Panc1 (cell line): Measurements from ENCODE around the gene PIWIL4. TPM values are rescaled to one million over a fixed set of nuclear protein-coding genes. Genes with fewer than 3 reads are reported as not detected.

ENCODE experiments used
- ATAC-seq: fragments of 200-7000 bp; cut with Tn5 transposase; 2 replicates; pipeline ENCODE4 v1.9.1; 2020; ENCODE audit warnings: mild to moderate bottlenecking, moderate library complexity
- BruUV-seq: library from RNA; stranded (reverse); fragments of 400-500 nt; replicated peaks from 2 replicates; lab custom pipeline; 2021; lab: Mats Ljungman, UMichigan
- CTCF ChIA-PET: fragments of 300-600 bp; sonication (Branson Sonifier 250); formaldehyde crosslinking; loops from one replicate; lab custom pipeline; 2022; ENCODE audit warnings: antibody characterized with exemption; lab: Charles Lee
- POLR2A ChIA-PET: fragments of 300-600 bp; sonication (Branson Sonifier 250); formaldehyde crosslinking; loops from one replicate; lab custom pipeline; 2022; ENCODE audit warnings: antibody characterized with exemption; lab: Charles Lee
- DNase-seq: peaks from one replicate; pipeline ENCODE4 v3.0.0-alpha.2; 2010; ENCODE audit warnings: low read depth, low spot score
- H3K27ac ChIP-seq: 2 replicates; pipeline ENCODE4 v1.5.1; 2011; ENCODE audit warnings: mild to moderate bottlenecking, low read length, inconsistent platforms
- H3K27me3 ChIP-seq: fragments of 200-500 bp; sonication (Bioruptor generic); 2 replicates; pipeline ENCODE4 v1.6.0; 2014; ENCODE audit warnings: low read length, inconsistent platforms; ENCODE audit not compliant: control insufficient read depth, insufficient read depth
- H3K36me3 ChIP-seq: fragments of 200-500 bp; sonication (Bioruptor generic); 2 replicates; pipeline ENCODE4 v1.5.1; 2014; ENCODE audit warnings: inconsistent platforms, mild to moderate bottlenecking, low read length, moderate library complexity; ENCODE audit not compliant: control insufficient read depth, insufficient read depth
- H3K4me1 ChIP-seq: 2 replicates; pipeline ENCODE4 v1.5.1; 2011; ENCODE audit warnings: inconsistent platforms, mild to moderate bottlenecking, low read length, moderate library complexity; ENCODE audit not compliant: control insufficient read depth, insufficient read depth
- H3K4me3 ChIP-seq, 2 experiments: 2 replicates each; pipeline ENCODE4 v1.5.1; 2011 to 2012; ENCODE audit warnings: low read depth in 2 of 2, low read length in 2 of 2, mild to moderate bottlenecking in 2 of 2, inconsistent platforms in 1 of 2, moderate library complexity in 1 of 2
- H3K9me3 ChIP-seq: fragments of 200-500 bp; sonication (Bioruptor generic); 2 replicates; pipeline ENCODE4 v1.5.1; 2014; ENCODE audit warnings: low read depth, mild to moderate bottlenecking, inconsistent platforms, low read length, moderate library complexity; ENCODE audit not compliant: control insufficient read depth, insufficient read depth
- POLR2AphosphoS5 ChIP-seq: IDR thresholded peaks from 2 replicates; pipeline ENCODE4 v1.6.1; 2012; ENCODE audit warnings: mild to moderate bottlenecking, low read depth, low read length, moderate library complexity
- REST ChIP-seq, 2 experiments: IDR thresholded peaks; 2 replicates each; pipeline ENCODE4 v1.6.1; 2011 to 2012; ENCODE audit warnings: low read depth in 2 of 2, control low read depth in 1 of 2, low read length in 1 of 2, mild to moderate bottlenecking in 1 of 2, moderate library complexity in 1 of 2; ENCODE audit not compliant: insufficient read depth in 1 of 2
- SIN3A ChIP-seq: IDR thresholded peaks from 2 replicates; pipeline ENCODE4 v1.6.1; 2012; ENCODE audit warnings: low read depth, mild to moderate bottlenecking, low read length, moderate library complexity, borderline replicate concordance; ENCODE audit not compliant: insufficient read depth
- TCF7L2 ChIP-seq: IDR thresholded peaks from 2 replicates; pipeline ENCODE4 v1.6.1; 2011; ENCODE audit warnings: mild to moderate bottlenecking, low read depth, low read length, inconsistent platforms
- in situ Hi-C: cut with HindIII; loops from 2 replicates; pipeline ENCODE4 v1.10.0; 2016; ENCODE audit warnings: low sequenced_read_pairs, low pct_unique_long_range_greater_than_20kb
- intact Hi-C: fragments of 100-400 bp; cut with micrococcal nuclease; formaldehyde crosslinking; loops from one replicate; pipeline ENCODE4 v1.10.0; 2022; ENCODE audit not compliant: unreplicated experiment
- total RNA-seq: library from RNA; stranded (reverse); gene quantifications from one replicate; pipeline ENCODE4 v1.2.1, GENCODE V29; 2021; ENCODE audit not compliant: unreplicated experiment
- TF ChIP-seq, protein P1 (sequence below): fragments of 450-650 bp; IDR thresholded peaks from 2 replicates; pipeline ENCODE4 v1.5.1; 2017; ENCODE audit warnings: mild to moderate bottlenecking

Gene PIWIL4
- total RNA-seq, 1 experiment from 2014 or later: 2.1 TPM

DNA sequence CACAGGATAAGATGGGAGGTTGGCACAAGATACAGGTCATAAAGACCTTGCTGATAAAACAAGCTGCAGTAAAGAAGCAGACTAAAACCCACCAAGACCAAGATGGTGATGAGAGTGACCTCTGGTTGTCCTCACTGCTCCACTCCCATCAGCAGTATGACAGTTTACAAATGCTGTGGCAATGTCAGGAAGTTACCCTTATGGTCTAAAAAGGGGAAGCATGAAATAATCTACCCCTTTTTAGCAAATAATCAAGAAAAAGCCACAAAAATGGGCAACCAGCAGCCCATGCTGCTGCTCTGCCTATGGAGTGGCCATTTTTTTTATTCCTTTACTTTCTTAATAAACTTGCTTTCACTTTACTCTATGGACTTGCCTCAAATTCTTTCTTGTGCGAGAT is 8.7 kb upstream of the PIWIL4 start:
- TF ChIP-seq SIN3A (no peak), REST (IDR thresholded peaks at IDR 0.05; ENCODE audit: insufficient read depth in 1 of 2, low read depth in 2 of 2, low read length in 1 of 2) (no peak), TCF7L2 (no peak), POLR2AphosphoS5 (no peak)
- Histone ChIP-seq H3K27ac (no peak overlapping the region), H3K4me3 (no peak overlapping the region), H3K36me3 (no peaks in the 10 kb centered on the region), H3K9me3 (no peaks in the 10 kb centered on the region), H3K27me3 (no peaks in the 10 kb centered on the region), H3K4me1 (peaks cover under 1% of the 10 kb centered on the region; the same call in 1 of the 2 replicates)
- intact Hi-C loops (no loop called here), in situ Hi-C loops (no loop called here)
- ATAC-seq (no peak), DNase-seq (no peak)
- no TSS peak for BruUV-seq
- POLR2A ChIA-PET: no interaction called here
- CTCF ChIA-PET: no interaction called here

DNA sequence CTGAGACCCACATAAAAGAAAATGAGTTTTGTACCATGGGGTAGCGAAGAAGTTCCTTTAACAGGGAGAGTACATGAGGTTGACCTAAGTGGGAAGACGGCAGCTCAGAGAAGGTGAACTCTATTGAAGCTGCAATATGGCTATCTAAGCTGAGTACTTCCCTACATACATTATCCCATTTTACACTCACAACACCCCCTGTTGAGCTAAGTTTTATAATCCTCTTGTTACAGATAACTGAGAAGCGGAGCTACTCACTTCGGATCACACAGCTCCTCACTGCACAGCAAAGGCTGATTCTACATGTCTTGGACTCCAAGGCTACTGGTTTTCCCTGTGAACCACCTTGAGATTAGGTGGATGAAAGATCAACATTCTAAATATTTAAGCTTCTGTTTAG is 8.2 kb upstream of the PIWIL4 start:
- POLR2A ChIA-PET: no interaction called here
- in situ Hi-C loops (no loop called here), intact Hi-C loops (no loop called here)
- Histone ChIP-seq H3K4me3 (no peak overlapping the region), H3K27ac (no peak overlapping the region), H3K27me3 (no peaks in the 10 kb centered on the region), H3K36me3 (no peaks in the 10 kb centered on the region), H3K9me3 (no peaks in the 10 kb centered on the region), H3K4me1 (peaks cover 5% of the 10 kb centered on the region; the same call in 1 of the 2 replicates)
- ATAC-seq: no peak
- no peak for TF ChIP-seq POLR2AphosphoS5
- TF ChIP-seq REST (IDR thresholded peaks at IDR 0.05; ENCODE audit: insufficient read depth in 1 of 2, low read depth in 2 of 2, low read length in 1 of 2): no peak
- TF ChIP-seq TCF7L2: no peak
- TF ChIP-seq, protein P1, sequence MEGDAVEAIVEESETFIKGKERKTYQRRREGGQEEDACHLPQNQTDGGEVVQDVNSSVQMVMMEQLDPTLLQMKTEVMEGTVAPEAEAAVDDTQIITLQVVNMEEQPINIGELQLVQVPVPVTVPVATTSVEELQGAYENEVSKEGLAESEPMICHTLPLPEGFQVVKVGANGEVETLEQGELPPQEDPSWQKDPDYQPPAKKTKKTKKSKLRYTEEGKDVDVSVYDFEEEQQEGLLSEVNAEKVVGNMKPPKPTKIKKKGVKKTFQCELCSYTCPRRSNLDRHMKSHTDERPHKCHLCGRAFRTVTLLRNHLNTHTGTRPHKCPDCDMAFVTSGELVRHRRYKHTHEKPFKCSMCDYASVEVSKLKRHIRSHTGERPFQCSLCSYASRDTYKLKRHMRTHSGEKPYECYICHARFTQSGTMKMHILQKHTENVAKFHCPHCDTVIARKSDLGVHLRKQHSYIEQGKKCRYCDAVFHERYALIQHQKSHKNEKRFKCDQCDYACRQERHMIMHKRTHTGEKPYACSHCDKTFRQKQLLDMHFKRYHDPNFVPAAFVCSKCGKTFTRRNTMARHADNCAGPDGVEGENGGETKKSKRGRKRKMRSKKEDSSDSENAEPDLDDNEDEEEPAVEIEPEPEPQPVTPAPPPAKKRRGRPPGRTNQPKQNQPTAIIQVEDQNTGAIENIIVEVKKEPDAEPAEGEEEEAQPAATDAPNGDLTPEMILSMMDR: no peak
- no peak for TF ChIP-seq SIN3A
- CTCF ChIA-PET: no interaction called here
- no TSS peak for BruUV-seq
- no peak for DNase-seq
